Fibroblast of the aortic adventitia (primary cell): Measurements from ENCODE around the gene NRIP3. TPM values are rescaled to one million over a fixed set of nuclear protein-coding genes. Genes with fewer than 3 reads are reported as not detected.
A peak's percentile ranks its signal among the peaks of the same experiment; 100 is the strongest.

ENCODE experiments used
- DNase-seq: peaks from one replicate; pipeline ENCODE4 v3.0.0-alpha.2; 2010; ENCODE audit warnings: low read depth
- H3K4me3 ChIP-seq: 2 replicates; pipeline ENCODE4 v1.5.1; 2011; ENCODE audit warnings: low read depth, mild to moderate bottlenecking, control low read depth, low read length, moderate library complexity
- CTCF ChIP-seq: IDR thresholded peaks from 2 replicates; pipeline ENCODE4 v1.5.1; 2011; ENCODE audit warnings: mild to moderate bottlenecking, low read length, control low read depth, inconsistent platforms; ENCODE audit not compliant: insufficient read depth
- total RNA-seq: library from RNA; depleted of rRNA; stranded (reverse); fragments of >200 nt; gene quantifications from 2 replicates; pipeline ENCODE4 v1.2.3, GENCODE V29; 2012; ENCODE audit warnings: low replicate concordance

Gene NRIP3
- total RNA-seq, 1 donor: 21.3 TPM

DNA sequence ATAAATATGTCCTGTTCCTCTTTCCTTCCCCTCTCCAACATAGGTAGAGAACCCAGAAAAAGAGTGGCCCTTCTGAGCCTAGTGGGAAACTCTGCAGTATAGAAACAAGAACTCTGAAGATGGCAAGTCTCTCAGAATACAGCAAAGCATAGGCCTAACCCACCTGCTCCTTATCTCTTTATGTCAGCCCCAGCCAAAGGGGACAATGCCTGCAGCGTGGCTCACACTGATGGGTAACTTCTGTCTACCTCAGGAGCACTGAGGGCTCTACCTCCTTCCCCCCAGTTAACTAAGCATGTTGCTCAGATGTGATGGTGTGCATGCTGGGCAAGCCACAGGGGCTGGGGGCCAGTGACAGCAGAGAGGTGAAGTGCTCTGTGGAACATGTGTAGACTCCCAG lies 4.9 kb upstream of the NRIP3 start:
- no peak for DNase-seq
- H3K4me3 ChIP-seq: no peak overlapping the region
- TF ChIP-seq CTCF: no peak

- no peak for TF ChIP-seq CTCF
- no peak overlapping the region for H3K4me3 ChIP-seq
- DNase-seq: no peak
Observed at GRCh38 chr11:9008011-9008550, 4.3 kb upstream of the NRIP3 start.

DNA sequence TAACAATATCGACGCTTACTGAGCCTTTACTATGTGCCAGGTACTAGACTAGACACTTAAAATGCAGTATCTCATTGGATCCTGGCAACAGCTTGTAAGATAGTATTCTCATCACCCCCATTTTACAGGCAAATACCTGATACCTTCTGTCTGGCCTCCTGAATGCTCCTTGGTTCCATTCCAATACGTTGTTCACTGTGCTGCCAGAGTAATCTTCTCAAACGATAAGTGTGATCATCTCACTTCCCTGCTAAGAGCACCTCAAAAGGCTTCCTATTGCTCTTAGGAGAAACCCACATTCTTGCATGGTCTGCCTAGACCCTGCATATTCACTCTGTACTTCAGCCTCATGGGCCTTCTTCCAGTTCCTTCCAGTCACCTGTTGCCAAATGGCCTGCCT lies 1.3 kb upstream of the NRIP3 start:
- no peak for DNase-seq
- no peak overlapping the region for H3K4me3 ChIP-seq
- TF ChIP-seq CTCF: no peak

DNA sequence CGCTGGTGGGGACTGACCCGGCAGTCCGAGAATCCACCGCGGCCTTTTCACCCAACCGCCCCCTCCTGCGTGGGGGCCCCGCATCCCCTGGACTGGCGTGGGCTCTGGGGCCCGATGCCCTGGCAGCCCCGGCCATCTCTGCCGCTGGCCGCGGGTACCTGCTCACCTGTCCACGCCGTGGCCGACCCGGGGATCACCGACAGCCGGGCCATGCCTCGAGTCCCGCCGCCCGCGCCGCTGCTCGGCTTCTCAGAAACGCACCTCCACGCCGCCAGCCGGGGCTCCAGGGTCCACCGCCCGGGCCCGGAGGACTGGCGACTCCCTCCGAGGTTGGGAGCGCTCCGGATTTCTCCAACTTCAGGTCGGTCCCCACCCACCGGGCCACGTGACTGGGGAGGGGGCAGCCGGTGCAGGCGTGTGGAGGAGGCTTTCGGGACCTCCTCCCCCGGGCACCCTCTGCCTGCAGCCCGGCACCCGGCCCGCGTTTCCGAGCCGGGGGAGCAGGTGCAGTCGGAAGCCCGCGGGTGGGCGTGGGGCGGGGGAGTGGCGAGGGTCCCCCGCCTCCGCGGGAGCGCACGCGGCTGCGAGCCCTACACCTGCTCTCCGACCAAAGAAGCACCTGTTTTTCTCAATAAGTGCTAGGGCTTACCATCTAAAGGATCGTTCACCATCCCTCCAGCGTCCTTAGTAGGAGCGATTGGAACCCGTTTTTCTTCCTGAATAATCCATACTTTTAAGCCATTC lies 554 bp upstream of the NRIP3 start:
- TF ChIP-seq CTCF: no peak
- no peak for DNase-seq

DNA sequence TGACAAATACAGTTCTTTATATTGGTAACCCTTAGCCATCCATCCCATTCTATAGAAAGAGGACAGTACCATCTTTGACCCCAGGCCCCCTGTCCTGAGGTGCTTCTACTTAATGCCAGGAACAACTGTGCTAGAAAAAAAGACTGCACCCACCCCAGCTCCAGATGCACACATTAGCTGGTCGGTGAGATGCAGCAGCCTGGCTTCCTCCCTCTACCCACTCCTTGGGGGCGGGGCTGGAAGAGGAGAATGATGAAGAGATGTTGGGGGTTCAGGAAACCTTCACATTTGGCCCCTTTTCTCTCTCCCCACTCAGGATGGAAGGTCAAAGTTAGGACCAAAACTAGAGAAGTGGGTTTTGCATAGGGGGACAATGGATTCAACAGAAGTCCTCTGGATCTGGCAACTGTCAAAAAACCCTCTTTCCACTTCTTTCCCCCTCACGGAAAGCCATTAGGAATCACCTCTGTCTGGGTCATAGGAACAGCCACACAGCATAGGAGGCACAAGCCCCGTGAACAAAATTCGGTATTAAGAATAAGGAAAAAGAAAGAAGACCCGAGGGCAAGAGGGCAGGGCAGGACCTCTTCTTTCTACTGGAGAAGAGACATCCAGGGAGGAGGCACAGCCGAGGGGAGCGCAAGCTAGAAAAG lies 755 bp downstream of the NRIP3 start:
- DNase-seq: no peak
- no peak for TF ChIP-seq CTCF
- H3K4me3 ChIP-seq: peak overlapping the region; percentile 63

More for the DNA sequence above, 554 bp upstream of the NRIP3 start:
- H3K4me3 ChIP-seq: peak overlapping the region; percentile 63

- TF ChIP-seq CTCF: no peak
- DNase-seq: peak; percentile 71
- no peak overlapping the region for H3K4me3 ChIP-seq
Observed at GRCh38 chr11:9001736-9002135, 2.1 kb downstream of the NRIP3 start.
